ENCODE results near the gene SAMD11.
"Not testable (repeated sequence)": the region's sequence is repeated elsewhere in the genome, so short reads cannot be mapped to it uniquely, and the experiment has no call there.

The SAMD11 gene, protein sequence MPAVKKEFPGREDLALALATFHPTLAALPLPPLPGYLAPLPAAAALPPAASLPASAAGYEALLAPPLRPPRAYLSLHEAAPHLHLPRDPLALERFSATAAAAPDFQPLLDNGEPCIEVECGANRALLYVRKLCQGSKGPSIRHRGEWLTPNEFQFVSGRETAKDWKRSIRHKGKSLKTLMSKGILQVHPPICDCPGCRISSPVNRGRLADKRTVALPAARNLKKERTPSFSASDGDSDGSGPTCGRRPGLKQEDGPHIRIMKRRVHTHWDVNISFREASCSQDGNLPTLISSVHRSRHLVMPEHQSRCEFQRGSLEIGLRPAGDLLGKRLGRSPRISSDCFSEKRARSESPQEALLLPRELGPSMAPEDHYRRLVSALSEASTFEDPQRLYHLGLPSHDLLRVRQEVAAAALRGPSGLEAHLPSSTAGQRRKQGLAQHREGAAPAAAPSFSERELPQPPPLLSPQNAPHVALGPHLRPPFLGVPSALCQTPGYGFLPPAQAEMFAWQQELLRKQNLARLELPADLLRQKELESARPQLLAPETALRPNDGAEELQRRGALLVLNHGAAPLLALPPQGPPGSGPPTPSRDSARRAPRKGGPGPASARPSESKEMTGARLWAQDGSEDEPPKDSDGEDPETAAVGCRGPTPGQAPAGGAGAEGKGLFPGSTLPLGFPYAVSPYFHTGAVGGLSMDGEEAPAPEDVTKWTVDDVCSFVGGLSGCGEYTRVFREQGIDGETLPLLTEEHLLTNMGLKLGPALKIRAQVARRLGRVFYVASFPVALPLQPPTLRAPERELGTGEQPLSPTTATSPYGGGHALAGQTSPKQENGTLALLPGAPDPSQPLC

DNA sequence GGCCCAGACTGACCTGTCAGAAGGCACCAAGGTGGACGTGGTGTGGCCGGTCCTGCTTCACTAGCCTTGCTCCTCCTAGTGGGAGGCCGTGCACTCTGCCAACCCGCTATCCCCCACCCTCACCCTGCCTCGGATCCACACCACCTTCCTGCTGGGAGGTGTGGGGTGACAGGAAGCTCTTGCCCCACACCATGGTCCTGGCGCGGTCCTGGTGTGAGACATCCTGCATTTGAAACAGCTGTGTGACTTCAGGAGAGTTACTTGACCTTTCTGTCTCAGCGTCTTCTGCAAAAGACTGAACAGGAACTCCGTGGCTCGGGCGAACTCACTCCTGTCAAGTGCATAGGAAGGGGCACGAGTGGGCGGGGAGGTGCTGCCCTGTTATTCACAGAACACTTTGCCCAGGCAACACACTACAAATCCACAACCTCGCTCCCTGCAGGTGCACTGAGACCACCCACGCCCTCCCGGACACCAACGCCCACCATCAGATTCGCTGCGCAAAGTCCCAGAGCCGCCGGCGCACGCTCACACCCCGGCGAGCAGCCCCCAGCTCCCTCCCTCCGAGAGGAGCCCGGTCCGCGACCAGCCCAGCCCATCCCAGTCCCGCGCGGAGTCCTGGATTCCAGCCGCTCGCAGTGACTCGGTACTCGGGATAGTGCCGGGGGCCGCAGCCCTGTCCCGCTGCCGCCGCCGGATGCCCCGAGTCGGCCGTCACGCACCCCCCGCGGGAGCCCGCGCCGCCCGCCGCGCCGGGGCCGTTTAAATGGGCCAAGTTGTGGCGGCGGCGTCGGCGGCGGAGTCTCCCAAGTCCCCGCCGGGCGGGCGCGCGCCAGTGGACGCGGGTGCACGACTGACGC lies at the start of gene SAMD11:
Gene SAMD11 (plus strand): TSS at position 793 of the 860 bp plus-strand sequence. CDS start 509 bp downstream, outside the sequence.
- no peak for DNase-seq

DNA sequence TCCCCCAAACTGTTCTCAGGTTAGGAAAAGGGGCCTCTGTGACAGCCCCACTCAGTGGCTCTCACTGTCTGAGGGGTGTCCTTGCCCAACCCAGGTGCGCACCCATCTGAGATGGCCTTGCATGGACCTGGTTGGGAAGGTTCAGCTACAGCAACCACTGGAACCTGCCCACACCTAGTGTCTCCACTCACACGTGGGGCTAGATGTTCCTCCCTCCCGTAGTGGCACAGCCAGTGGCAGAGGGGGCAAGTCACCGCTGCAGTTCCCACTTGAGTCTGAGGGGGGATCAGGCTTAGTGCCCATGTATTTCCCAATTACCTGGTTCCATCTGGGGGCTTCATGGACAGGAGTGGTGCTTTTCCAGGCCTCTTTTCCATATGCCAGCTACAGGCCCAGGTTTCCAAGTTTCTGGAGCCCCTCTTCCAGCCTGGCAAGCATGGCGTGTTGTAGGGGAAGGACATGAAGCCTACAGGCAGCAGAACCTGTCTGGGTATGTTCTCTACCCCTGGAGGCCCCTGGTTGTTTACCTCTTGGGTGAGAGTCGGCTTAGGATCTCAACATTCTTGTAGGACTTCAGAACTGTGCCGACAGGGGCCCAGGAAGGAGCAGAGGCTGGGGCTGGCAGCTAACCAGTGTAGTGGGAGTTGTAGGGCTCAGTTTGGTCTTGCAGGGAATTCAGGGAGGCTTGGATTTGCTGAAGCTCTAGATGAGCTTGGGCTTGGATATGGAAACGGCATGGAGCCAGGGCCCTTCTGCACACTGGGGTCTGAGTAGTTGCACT lies 47.1 kb upstream of the SAMD11 start:
- not testable (repeated sequence) for DNase-seq

DNA sequence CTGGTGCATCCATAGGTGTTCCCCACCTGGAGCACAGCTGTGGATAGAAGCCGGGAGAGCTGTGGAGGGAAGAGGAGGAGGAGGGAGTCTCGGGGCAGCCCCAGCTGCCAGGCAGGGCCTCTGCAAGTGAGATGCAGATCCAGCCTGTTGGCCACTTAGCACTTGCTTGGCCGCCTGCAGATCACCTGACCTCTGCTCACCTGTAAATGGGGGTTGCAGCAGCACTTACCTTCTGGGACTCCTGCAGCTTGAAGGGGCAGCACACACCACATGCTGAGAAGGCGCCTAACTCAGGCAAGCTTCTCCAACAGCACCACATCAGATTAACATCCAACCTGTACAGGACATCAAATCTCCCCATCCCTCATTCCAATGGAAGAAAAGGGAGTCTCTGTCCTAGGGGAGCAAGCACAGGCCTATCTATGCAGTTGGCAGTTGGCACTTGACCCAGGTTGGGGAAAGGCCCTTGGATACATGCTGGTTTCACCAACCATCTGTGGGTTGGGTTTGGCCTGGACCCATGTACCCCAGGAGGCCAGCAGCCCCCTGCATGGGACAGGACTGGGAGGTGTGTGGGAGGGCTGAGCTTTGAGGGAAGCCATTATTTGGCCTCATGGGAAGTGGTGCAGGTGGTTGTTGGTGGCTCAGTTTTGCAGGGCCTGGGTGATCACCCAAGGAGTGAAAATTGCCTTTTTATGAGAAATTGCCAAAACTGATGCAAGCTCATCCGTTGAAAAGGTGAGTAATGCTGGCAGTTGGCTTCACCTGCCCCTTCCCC lies 46.3 kb upstream of the SAMD11 start:
- DNase-seq: not testable (repeated sequence)

DNA sequence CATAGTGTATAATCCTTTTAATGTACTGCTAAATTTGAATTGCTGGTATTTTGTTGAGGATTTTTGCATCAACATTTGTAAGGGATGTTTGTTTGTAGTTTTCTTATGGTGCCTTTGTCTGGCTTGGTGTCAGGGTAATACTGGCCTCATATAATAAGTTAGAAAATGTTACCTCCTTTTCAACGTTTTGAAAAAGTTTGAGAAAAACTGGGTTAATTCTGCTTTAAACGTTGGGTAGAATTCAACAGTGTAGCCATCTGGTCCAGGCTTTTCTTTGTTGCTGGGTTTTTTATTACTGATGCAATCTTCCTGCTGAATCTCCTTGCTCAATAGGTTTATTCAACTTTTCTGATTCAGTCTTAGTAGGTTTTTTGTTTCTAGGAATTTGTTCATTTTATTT lies 43.2 kb upstream of the SAMD11 start:
- DNase-seq: not testable (repeated sequence)

DNA sequence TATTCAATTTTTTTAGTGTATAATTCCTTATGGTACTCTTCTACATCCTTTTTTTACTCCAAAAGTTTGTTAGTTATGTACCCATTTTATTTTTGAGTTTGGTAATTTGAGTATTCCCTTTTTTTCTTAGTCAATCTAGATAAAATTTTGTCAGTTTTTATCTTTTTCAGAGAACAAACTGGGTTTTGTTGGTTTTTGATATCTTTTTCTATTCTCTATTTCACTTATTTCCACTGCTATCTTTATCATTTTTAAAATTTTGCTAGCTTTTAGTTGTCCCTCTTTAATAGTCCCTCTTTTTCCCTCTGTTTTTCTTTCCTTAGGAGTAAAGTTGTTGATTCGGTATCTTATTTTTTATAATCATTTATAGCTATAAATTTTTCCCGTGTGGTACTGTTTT lies 42.8 kb upstream of the SAMD11 start:
- not testable (repeated sequence) for DNase-seq

DNA sequence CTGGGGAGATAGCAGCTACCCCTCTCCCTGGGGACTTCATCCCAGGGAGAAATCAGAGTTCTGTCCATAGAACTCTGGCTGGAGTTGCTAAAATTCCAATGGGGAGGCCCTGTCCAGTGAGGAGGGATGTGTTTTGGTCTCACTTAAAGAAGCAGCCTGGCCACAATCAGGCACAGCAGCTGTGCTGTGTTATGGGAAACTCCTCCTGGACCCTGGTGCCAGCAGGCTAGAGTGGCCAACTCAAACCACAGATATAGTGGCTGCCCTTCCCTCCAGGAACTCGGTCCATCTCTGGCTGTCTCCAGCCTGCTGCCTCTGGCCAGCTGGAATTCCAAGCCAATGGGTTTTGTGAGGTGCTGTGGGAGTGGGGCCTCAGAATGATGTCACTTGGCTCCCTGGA lies 37.4 kb upstream of the SAMD11 start:
- DNase-seq: no peak

DNA sequence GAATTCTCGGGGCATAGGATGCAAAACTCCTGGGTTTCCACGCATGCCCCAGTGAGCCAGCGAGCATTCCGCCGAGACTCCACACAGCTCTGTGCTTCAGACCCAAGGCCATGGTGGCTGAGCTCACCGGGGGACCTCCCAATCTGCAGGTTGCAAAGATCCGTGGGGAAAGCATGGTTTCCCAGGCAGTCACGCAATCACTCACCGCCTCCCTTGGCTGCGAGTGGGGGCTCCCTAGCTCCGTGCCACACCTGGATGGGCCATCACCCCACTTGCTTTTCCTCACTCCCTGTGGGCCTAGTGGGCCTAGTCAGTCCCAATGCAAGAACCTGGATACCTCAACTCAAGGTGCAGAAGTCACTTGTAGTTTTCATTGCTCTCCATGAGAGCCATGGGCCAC lies 37.0 kb upstream of the SAMD11 start:
- no peak for DNase-seq

DNA sequence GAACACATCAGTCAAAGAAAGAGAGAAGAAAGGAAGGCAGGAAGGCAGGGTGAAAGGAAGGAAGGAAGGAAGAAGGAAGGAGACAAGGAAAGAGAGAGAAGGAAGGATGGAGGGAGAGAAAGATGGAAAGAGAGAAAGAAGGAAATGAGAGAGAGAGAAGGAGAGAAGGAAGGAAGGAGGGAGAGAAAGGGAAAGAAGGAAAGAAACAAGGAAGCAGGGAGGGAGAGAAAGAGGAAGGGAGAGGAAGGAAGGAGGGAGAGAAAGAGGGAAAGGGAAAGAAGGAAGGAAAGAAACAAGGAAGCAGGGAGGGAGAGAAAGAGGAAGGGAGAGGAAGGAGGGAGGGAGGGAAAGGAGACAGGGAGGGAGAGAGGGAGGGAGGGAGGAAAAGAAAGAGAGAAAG lies 35.4 kb upstream of the SAMD11 start:
- no peak for DNase-seq

DNA sequence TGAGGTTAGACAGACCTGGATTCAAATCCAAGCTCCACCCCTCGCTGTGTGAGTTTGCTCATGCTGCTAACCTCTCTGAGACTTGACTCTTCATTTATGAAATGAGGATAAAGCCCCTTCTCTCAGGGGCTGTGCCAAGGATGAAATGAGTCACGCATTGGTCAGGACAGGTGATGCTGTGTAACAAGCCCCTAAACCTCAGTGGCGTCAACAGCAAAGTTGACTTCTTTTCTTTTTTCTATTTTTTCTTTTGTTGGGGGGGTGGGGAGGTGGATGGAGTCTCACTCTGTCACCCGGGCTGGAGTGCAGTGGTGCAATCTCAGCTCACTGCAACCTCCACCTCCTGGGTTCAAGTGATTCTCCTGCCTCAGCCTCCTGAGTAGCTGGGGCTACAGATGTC lies 33.9 kb upstream of the SAMD11 start:
- not testable (repeated sequence) for DNase-seq

DNA sequence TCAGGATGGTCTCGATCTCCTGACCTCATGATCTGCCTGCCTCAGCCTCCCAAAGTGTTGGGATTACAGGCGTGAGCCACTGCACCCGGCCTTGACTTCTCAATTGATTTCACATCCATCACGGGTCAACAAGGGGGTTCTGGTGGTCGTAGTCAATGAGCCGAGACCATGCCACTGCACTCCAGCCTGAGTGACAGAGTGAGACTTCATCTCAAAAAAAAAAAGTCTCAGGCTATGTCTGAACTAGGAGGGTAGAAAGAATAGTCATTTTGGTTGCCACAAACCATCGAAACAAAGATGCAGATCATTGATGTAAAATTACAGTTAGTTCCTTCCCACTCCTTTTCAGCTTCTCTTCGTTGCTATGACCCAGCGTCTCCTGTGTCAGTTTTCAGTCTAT lies 33.5 kb upstream of the SAMD11 start:
- not testable (repeated sequence) for DNase-seq

DNA sequence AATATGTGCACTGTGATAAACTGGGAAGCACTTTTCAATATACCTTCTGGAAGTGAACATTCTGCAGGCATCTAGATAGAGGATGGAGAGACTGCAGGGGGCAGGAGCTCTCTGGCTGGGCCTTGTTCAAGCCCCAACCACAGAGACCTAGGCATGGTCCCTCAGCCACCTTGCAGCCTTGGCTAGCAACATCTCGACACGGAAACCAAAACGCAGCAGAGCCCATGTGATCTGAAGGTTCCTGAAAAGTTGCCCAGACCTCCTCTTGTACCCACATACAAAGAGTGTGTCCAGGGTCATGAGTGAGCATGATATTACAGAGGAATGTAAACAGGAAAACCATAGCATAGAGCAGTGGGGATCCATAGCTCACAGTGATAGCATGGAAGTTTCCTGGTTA lies 33.1 kb upstream of the SAMD11 start:
- DNase-seq: no peak

DNA sequence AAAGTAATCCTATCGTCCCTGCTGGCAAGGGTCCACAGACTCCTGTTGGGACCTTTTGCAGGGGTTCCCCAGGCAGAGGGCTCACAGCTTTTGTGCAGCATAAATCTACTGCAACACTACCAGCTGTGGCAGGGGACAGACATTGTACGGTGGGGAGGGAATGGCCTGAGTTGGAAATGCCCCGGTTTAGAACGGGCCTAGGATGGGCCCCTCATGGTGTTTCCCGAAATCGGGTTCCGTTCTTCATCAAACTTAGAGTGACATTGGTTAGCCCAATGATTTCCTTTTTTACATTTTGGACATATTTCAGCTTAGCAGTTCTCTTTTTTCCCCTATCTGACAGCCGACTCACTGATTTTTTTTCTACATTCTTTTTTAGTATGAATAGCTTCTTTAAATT lies 26.5 kb upstream of the SAMD11 start:
- no peak for DNase-seq

DNA sequence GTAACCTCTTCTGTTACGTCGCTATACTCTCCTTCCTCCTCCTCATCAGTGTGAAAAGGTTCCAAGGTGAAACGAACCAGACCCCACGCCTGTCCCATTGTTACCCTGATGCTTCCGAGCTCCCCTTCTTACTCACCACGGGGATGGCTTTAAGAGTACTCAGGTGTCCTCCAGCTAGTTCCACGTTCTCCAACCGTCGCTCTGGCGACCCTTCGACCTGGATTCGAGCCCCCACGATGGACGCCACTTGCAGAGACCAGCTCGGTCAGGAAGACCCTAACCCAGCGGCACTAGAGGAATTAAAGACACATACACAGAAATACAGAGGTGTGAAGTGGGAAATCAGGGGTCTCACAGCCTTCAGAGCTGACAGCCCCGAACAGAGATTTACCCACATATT lies 25.8 kb upstream of the SAMD11 start:
- not testable (repeated sequence) for DNase-seq

DNA sequence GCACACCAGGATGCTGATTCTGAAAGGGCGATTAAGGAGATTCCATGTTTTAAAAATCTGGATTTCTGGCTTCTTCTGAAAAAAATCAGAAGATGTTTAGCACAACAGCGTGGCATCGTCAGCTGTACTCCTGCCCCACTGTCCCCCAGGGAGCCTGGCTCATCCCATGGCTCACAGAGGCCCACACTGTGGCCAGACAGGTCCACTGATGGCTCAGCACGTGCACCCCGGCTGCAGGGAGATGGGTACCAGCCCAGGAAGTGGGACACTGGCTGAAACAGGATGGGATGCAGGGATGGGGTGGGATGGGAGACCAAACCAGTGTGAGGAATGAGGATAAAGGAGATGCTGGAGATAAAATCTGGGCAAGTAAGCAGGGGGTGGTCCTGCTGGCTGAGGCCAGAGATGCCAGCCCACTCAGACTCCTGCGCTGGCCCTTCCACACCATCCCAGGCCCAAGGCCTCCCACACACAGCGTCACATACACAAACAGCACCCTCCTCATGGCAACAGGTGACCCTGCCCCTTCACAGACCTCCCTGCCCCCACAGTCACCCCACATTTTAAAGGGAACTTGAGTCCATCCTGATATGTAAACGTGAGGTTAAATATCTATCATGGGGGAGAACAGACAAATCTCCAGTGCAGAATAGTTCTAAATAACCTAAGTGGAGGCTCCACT lies 23.9 kb upstream of the SAMD11 start:
- no peak for DNase-seq

DNA sequence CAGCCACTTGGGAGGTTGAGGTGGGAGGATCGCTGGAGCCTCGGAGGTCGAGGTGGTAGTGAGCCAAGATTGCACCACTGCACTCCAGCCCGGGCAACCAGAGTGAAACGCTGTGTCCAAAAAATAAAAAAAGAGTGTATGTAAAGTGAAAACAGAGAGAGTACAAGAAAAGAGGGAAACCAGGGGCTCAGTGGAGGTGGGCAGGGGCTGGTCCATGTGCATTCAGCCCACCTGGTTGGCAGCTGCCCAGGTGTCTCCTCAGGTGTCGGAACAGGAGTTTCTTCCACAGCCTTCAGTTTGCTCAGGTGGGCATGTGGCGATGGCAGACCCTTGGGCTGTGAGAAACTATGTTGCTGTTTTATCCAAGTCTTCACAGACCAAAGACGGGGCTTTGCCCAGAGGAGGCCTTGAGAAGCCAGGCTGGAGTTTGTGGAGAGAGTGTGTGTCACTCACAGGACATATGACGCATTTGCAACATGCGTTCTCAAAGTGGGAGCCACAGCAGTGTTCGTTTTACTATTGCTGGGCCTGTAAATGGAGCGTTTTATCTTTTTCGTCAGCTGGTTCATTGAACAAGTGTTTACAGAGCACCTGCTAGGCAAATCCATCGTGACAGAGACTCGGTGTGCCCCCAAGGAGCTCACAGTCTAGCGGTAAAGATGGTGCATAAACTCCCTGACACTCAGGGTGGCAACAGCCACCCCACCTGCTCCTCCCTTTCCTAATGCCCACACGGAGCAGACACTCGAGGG lies 22.4 kb upstream of the SAMD11 start:
- no peak for DNase-seq

DNA sequence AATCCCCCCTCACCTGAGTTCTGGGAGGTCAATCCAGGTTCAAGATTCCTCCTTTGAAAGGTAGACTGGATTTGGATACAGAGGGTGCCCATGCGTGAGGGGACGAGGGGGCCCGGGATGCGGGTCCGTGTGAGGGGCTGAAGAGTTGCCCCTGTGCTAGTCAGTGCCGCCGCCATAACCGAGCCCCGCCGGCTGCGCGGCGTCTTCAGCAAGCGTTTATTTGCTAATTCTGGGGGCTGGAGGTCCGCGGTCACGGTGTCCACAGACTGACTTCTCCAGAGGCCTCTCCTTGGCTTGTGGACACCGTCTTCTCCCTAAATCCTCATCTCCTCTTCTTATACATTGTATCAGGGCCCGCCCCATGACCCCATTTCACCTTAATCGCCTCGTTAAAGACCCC lies 20.9 kb upstream of the SAMD11 start:
- no peak for DNase-seq

DNA sequence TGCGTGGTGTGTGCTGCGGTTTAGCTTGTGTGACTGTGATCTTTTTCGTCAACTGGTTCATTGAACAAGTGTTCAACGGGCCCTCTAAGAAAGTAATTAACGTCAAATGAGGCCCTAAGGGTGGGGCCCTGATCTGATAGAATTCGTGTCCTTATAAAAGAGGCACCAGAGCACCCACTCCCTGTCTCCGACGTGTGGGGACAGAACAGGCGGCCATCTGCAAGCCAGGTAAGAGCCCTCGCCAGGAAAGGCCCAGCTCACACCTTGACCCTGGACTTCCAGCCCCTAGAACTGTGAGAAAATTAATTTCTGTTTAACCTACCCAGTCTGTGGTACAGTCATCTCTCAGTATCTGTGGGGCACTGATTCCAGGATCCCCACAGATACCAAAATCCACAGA lies 20.4 kb upstream of the SAMD11 start:
- no peak for DNase-seq

DNA sequence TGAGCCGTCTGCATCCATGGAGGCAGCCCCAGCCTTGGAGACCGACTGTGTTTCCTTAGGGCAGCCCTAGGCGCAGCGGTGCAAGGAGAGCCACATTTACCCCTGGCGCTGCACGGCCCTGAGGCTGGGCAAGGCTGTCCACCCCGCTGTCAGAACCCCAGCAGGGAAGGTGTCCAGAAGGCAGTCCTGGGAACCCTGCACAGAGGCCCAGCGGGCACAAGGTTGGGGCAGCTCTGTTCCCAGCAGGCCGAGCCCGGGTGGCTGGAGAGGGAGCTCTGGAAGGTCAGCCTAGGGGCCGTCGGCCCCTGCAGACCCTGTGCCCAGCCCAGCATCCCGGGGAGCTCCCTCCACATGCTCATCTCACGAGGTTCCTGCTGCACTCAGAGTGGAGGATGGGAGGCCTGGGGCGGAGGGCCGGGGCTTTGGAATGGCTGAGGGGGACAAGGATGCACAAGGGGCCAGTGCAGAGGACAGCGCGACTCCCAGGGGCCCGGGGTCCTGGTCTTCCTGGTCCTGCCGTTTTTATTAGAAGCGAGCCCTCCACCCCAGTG lies 19.9 kb upstream of the SAMD11 start:
- no peak for DNase-seq

DNA sequence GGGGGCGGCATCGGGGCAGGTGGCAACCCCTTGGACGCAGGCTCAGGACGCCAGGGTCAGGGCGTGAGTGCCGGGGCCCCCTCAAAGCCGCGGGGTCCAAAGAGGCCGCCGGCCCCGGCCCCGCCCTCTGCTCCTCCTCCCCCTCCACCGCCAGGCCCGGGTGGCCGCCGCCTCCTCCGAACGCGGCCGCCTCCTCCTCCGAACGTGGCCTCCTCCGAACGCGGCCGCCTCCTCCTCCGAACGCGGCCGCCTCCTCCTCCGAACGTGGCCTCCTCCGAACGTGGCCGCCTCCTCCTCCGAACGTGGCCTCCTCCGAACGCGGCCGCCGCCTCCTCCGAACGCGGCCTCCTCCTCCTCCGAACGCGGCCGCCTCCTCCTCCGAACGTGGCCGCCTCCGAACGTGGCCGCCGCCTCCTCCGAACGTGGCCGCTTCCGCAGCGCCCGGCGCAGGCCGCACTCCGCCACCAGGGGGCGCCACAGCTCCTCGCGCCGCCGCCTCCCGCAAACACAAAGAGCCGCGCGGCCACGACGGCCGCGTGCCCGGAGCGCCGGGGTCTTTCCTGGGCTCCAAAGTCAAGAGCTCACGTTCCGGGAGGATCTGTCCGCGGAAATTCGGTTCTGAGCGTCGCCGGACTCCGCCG lies 19.3 kb upstream of the SAMD11 start:
- peak; percentile 11 for DNase-seq

Measured in NCI-H2107 (cell line).